GM19043 (cell line): Measurements from ENCODE around the gene MYORG.

ENCODE experiments used
- ATAC-seq: cut with Tn5 transposase; IDR thresholded peaks from one replicate; pipeline ENCODE4 v1.9.1; 2021; ENCODE audit warnings: low read depth; ENCODE audit not compliant: unreplicated experiment

Gene MYORG

GRCh38 chr9:34376596-34377403 lies at the start of gene MYORG:
MYORG (minus strand) TSS chr9:34376898; CDS start chr9:34372943, 3,955 bp downstream.
- ATAC-seq = peak; percentile 72

GRCh38 chr9:34419716-34420504 lies 43.2 kb upstream of the MYORG start:
- ATAC-seq = no peak

GRCh38 chr9:34417734-34418133 lies 41.0 kb upstream of the MYORG start:
- no peak for ATAC-seq

- no peak for ATAC-seq
Observed at GRCh38 chr9:34413231-34413852, 36.6 kb upstream of the MYORG start.

GRCh38 chr9:34412336-34412735 lies 35.6 kb upstream of the MYORG start:
- no peak for ATAC-seq

GRCh38 chr9:34409154-34409553 lies 32.5 kb upstream of the MYORG start:
- no peak for ATAC-seq

GRCh38 chr9:34408173-34408572 lies 31.5 kb upstream of the MYORG start:
- no peak for ATAC-seq

- no peak for ATAC-seq
Observed at GRCh38 chr9:34406219-34406618, 29.5 kb upstream of the MYORG start.

GRCh38 chr9:34405719-34406118 lies 29.0 kb upstream of the MYORG start:
- ATAC-seq = no peak

- no peak for ATAC-seq
Observed at GRCh38 chr9:34403554-34404380, 27.1 kb upstream of the MYORG start.

GRCh38 chr9:34400686-34401602 lies 24.2 kb upstream of the MYORG start:
- no peak for ATAC-seq

GRCh38 chr9:34400275-34400674 lies 23.6 kb upstream of the MYORG start:
- ATAC-seq = no peak

- no peak for ATAC-seq
Observed at GRCh38 chr9:34399729-34400128, 23.0 kb upstream of the MYORG start.

- no peak for ATAC-seq
Observed at GRCh38 chr9:34398875-34399274, 22.2 kb upstream of the MYORG start.

- no peak for ATAC-seq
Observed at GRCh38 chr9:34396276-34397214, 19.8 kb upstream of the MYORG start.

- ATAC-seq = no peak
Observed at GRCh38 chr9:34392511-34392910, 15.8 kb upstream of the MYORG start.

- ATAC-seq = no peak
Observed at GRCh38 chr9:34387239-34387638, 10.5 kb upstream of the MYORG start.

- ATAC-seq = no peak
Observed at GRCh38 chr9:34386656-34387055, 10.0 kb upstream of the MYORG start.
